GM21381 (cell line): ENCODE data around the gene UNC5CL.
"Not testable (repeated sequence)": the region's sequence is repeated elsewhere in the genome, so short reads cannot be mapped to it uniquely, and the experiment has no call there.

Experiments
- ATAC-seq: cut with Tn5 transposase; IDR thresholded peaks from one replicate; pipeline ENCODE4 v1.9.1; 2021; ENCODE audit warnings: mild to moderate bottlenecking, moderate library complexity; ENCODE audit not compliant: unreplicated experiment

The UNC5CL gene

GRCh38 chr6:41040940-41041536, 2.0 kb upstream of the UNC5CL start:
- ATAC-seq: no peak

DNA sequence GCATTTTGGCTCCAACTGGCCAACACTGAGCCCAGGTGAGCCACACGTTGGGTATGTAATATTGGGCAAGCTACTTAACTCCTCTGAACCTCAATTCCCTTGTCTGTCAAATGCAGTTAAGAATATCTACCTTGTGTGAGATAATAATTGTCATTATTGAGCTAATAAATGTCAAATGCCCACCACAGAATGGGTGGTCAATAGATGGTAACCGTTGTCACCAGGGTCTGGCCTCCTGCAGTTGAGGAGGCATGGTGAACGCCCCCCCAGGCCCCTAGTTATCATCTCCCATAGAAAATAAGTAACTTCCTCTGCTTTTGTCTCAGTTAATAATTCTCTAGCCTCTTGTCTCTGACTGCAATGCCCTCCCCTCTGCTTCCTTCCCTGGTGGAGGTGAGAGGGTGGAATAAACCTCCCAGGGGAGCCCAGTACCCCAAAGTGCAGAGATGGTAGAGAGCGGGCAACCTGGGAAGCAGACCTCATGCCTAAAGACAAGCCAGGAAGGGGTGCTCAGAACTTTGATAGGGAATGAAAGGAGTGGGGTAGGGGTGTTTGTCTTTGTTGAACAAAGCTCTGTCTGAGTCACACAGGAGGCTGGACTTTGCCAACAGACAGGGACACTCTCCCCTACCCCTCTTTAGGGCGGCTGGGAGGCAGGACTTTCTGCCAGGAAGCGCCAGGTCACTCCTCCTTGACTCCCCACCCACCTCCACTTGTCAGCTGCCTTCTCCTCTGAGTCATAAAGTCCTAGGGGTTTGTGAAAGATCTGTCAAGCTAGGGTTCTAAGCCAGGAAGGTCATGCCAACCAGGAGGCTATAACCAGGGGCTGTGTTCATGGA, 1.3 kb upstream of the UNC5CL start:
- no peak for ATAC-seq

GRCh38 chr6:41038205-41038604, 816 bp downstream of the UNC5CL start:
- ATAC-seq: no peak

DNA sequence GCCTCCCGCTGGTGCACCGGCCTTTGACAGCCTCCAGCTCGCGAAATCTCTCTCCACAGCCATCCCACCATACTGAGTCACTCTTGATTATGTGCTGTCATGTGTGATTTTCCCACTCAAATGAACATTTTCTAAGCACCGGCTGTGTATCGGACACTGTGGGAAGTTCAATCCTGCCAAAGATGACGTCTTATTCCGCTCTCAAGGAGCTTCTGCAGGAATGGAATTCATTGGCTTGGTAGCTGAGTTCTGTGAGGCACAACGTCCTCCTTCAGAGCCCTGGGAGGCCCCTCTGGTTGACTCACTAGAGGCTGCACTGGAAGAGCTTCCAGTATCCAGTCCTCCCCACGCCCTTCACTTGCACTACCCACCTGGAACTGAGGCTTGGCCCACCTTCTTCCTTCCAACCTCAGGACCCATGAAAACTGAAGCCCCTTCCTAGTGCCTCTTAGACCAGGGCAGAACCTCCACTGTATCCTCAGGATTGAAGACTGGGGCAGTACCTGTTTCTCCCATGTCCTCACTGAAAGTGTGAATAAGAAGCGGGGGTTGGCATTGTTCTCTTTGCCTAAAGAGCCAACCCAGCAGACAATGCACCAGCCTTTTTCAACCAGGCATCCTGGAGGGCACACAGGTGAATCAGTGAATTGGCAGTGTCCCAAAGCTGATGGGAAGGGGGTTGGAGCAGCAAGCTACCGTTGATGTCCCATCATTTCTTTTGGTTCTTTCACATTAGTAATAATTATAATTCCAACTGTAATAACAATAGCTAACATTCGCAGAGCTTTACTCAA, 1.7 kb downstream of the UNC5CL start:
- no peak for ATAC-seq

GRCh38 chr6:41036601-41037000, 2.4 kb downstream of the UNC5CL start:
- no peak for ATAC-seq

GRCh38 chr6:41036186-41036585, 2.8 kb downstream of the UNC5CL start:
- no peak for ATAC-seq

DNA sequence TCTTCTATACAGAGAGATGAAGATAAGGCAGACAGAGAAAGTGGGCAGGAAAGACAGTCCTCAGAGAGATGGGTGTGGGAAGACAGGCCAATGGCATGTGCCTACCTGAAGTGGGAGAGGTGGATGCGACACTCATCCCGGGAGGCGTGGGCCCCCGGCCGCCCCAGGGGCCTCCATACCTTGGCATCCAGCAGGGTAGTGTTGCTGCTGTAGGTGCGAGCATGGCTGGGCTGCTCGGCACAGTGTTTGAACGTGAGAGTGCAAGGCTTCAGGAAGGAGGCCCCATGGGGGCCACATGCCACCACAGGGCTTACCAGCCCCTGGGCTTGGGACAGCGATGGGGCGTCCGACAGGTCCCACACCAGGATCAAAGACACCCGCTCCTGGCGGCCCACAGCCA, 5.2 kb downstream of the UNC5CL start:
- ATAC-seq: no peak

GRCh38 chr6:41032830-41033229, 6.2 kb downstream of the UNC5CL start:
- no peak for ATAC-seq

GRCh38 chr6:41028561-41029412, 10.2 kb downstream of the UNC5CL start:
- ATAC-seq: peak; percentile 35

- peak; percentile 84 for ATAC-seq
Measured at GRCh38 chr6:41027799-41028560, 11.0 kb downstream of the UNC5CL start.

DNA sequence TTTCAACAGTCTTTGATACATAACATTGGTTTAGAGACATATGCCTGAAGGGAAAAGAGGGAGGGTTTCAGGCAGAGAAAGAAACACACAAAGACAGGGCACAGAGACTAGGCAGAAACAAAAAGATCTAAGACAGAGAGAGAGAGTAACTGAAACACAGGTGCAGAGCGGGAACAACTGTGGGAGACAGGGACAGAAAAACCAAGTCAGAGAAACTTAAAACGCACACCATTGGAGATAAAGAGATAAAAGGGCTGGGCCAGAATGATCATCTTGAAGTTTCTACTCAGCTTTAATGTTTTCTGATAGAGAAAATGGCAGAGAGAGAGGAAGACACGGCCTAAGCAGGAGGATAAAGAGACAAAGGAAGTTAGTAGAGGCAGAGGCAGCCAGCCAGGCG, 11.8 kb downstream of the UNC5CL start:
- no peak for ATAC-seq

- ATAC-seq: no peak
Measured at GRCh38 chr6:41025966-41026530, 13.0 kb downstream of the UNC5CL start.

- no peak for ATAC-seq
Measured at GRCh38 chr6:41023114-41023513, 15.9 kb downstream of the UNC5CL start.

DNA sequence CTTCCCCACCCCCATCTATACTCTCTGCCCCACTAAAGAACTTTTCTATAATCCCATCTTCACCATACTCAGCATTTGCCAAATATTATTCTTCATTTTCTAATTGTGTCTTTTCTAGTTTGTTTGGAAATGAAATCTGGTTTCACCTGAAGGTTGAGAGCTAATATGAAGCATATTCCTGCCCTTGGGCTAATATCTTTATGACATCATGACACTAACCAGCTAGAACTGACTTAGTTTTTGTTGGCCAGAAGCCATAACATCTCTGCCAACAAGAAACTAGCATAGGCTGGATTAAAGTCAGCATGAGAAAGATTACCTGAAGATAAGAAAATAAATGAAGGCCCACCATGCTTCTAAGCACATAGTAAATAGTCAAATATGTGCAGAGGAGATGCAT, 16.7 kb downstream of the UNC5CL start:
- ATAC-seq: no peak

GRCh38 chr6:41021832-41022231, 17.2 kb downstream of the UNC5CL start:
- ATAC-seq: no peak

DNA sequence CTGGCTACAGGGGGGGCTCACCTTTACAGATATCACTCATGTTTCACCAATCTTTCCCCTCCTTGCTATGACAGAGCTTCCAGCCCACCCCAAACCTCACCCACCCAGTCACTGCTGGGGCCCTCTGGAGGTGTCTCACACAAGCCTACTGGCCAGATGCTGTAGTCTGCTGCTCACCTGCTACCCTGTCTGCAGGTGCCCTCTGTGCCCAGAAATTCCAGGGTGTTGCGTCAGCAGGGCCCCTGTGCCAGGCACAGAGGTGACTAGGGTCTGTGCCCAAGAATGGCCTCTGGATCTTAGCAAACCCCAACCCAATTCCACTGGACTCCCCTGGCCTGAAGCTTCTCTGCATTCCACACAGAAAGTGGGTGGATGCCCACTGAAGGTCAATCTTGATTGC, 21.4 kb downstream of the UNC5CL start:
- ATAC-seq: no peak

GRCh38 chr6:41015860-41016259, 23.2 kb downstream of the UNC5CL start:
- not testable (repeated sequence) for ATAC-seq

- no peak for ATAC-seq
Measured at GRCh38 chr6:41014780-41015179, 24.2 kb downstream of the UNC5CL start.

GRCh38 chr6:41013466-41014153, 25.4 kb downstream of the UNC5CL start:
- ATAC-seq: no peak
